ENCODE measurements around the gene SF3B1. TPM values are rescaled to one million over a fixed set of nuclear protein-coding genes. Genes with fewer than 3 reads are reported as not detected.
A peak's percentile ranks its signal among the peaks of the same experiment; 100 is the strongest.

The SF3B1 gene
- total RNA-seq, 2 donors from 2014 or later, result 308 to 356 TPM

DNA sequence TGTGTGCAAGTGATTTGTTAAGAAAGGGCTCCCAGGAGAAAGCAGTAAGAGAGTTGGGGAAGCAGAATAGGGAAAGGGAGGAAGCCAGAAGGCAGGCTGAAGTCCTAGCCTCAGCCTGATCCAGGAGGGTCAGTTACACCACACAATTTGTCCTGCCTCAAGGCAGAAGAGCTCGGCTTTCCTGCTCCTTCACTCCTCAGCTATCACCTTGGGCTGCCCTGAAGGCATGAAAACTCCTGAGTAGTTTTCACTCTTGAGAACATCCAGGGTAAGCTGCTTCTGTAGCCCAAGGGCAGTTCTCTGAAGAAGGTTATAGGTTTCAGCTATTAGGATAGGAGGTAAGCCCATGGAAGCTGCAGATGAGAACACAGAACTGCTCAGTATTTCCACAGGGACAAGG, 76.8 kb downstream of the SF3B1 start:
- H3K9me3 ChIP-seq (ENCODE audit: control insufficient read depth, low read length), result peaks cover 9% of the 10 kb centered on the region
- WGBS, 2 experiments (ENCODE audit: insufficient coverage in 1 of 2, insufficient read length in 1 of 2), result 93% methylated on average over 1 of the region's 1 CpG; no CpG with 5 or more reads in 1 of the 2 experiments
- no peak overlapping the region for H3K27ac ChIP-seq (ENCODE audit: low read depth, low read length)
- DNase-seq, result no peak
- Mint-ChIP-seq H3K27me3 (ENCODE audit: insufficient read depth) (no peaks in the 10 kb centered on the region), H3K4me1 (peaks cover 5% of the 10 kb centered on the region), H3K27ac (no peak overlapping the region), H3K4me3 (no peak overlapping the region), H3K36me3 (ENCODE audit: low read depth) (no peaks in the 10 kb centered on the region), H3K9me3 (no peaks in the 10 kb centered on the region)
- TF ChIP-seq, protein P1, sequence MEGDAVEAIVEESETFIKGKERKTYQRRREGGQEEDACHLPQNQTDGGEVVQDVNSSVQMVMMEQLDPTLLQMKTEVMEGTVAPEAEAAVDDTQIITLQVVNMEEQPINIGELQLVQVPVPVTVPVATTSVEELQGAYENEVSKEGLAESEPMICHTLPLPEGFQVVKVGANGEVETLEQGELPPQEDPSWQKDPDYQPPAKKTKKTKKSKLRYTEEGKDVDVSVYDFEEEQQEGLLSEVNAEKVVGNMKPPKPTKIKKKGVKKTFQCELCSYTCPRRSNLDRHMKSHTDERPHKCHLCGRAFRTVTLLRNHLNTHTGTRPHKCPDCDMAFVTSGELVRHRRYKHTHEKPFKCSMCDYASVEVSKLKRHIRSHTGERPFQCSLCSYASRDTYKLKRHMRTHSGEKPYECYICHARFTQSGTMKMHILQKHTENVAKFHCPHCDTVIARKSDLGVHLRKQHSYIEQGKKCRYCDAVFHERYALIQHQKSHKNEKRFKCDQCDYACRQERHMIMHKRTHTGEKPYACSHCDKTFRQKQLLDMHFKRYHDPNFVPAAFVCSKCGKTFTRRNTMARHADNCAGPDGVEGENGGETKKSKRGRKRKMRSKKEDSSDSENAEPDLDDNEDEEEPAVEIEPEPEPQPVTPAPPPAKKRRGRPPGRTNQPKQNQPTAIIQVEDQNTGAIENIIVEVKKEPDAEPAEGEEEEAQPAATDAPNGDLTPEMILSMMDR (conservative IDR thresholded peaks at IDR 0.05), result no peak
- no peak overlapping the region for H3K9ac ChIP-seq (ENCODE audit: extremely low read depth, low read length, poor library complexity, severe bottlenecking)
- no peaks in the 10 kb centered on the region for H3K36me3 ChIP-seq (ENCODE audit: control insufficient read depth, insufficient read depth, low read length)
- no peaks in the 10 kb centered on the region for H3K4me1 ChIP-seq (ENCODE audit: control insufficient read depth, insufficient read depth, low read length)
- no peaks in the 10 kb centered on the region for H3K27me3 ChIP-seq (ENCODE audit: control insufficient read depth, insufficient read depth, low read length, poor library complexity, severe bottlenecking)
- H3K4me3 ChIP-seq (ENCODE audit: low read length), result no peak overlapping the region

- no peaks in the 10 kb centered on the region for H3K36me3 ChIP-seq (ENCODE audit: control insufficient read depth, insufficient read depth, low read length)
- no peaks in the 10 kb centered on the region for H3K4me1 ChIP-seq (ENCODE audit: control insufficient read depth, insufficient read depth, low read length)
- H3K27ac Mint-ChIP-seq, result no peak overlapping the region
- no peak overlapping the region for H3K27ac ChIP-seq (ENCODE audit: low read depth, low read length)
- no peaks in the 10 kb centered on the region for H3K9me3 Mint-ChIP-seq
- 20 to 84% methylated on average over 1 to 5 of the region's 5 CpGs for WGBS, 2 experiments (ENCODE audit: insufficient coverage in 1 of 2, insufficient read length in 1 of 2)
- TF ChIP-seq, protein P1 (conservative IDR thresholded peaks at IDR 0.05), result peak; percentile 80
- no peak overlapping the region for H3K9ac ChIP-seq (ENCODE audit: extremely low read depth, low read length, poor library complexity, severe bottlenecking)
- peaks cover 5% of the 10 kb centered on the region for H3K4me1 Mint-ChIP-seq
- no peaks in the 10 kb centered on the region for H3K27me3 Mint-ChIP-seq (ENCODE audit: insufficient read depth)
- no peaks in the 10 kb centered on the region for H3K27me3 ChIP-seq (ENCODE audit: control insufficient read depth, insufficient read depth, low read length, poor library complexity, severe bottlenecking)
- DNase-seq, result peak; percentile 65
- no peak overlapping the region for H3K4me3 ChIP-seq (ENCODE audit: low read length)
- no peak overlapping the region for H3K4me3 Mint-ChIP-seq
- peaks cover 9% of the 10 kb centered on the region for H3K9me3 ChIP-seq (ENCODE audit: control insufficient read depth, low read length)
- no peaks in the 10 kb centered on the region for H3K36me3 Mint-ChIP-seq (ENCODE audit: low read depth)
Measured at GRCh38 chr2:197356136-197356535, 78.7 kb downstream of the SF3B1 start.

DNA sequence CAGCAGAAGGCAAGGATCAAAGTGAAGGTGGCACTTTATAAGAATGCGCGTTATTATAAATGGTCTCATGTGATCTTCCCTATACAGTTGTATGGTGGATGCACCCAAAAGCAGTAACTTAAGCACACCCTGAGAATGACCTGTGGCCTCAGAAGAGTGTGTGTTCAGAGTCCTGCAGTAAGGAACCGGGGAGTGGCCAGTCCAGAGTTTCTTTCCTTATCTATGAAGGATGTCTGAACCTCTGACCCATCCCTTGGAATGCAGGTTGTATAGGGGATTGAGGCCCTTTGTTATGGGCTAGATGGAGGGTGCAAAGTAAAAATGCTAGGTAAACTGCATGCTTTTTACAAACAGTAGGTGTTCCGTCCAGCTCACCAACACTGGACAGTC, 80.7 kb downstream of the SF3B1 start:
- WGBS, 2 experiments (ENCODE audit: insufficient coverage in 1 of 2, insufficient read length in 1 of 2), result 93 to 100% methylated on average over 3 to 4 of the region's 4 CpGs
- H3K4me3 ChIP-seq (ENCODE audit: low read length), result no peak overlapping the region
- H3K27me3 ChIP-seq (ENCODE audit: control insufficient read depth, insufficient read depth, low read length, poor library complexity, severe bottlenecking), result no peaks in the 10 kb centered on the region
- Mint-ChIP-seq H3K36me3 (ENCODE audit: low read depth) (no peaks in the 10 kb centered on the region), H3K27me3 (ENCODE audit: insufficient read depth) (no peaks in the 10 kb centered on the region), H3K4me3 (no peak overlapping the region), H3K9me3 (no peaks in the 10 kb centered on the region), H3K27ac (no peak overlapping the region), H3K4me1 (peaks cover 5% of the 10 kb centered on the region)
- no peaks in the 10 kb centered on the region for H3K36me3 ChIP-seq (ENCODE audit: control insufficient read depth, insufficient read depth, low read length)
- no peak for DNase-seq
- H3K9ac ChIP-seq (ENCODE audit: extremely low read depth, low read length, poor library complexity, severe bottlenecking), result no peak overlapping the region
- no peaks in the 10 kb centered on the region for H3K9me3 ChIP-seq (ENCODE audit: control insufficient read depth, low read length)
- TF ChIP-seq, protein P1 (conservative IDR thresholded peaks at IDR 0.05), result no peak
- no peak overlapping the region for H3K27ac ChIP-seq (ENCODE audit: low read depth, low read length)
- H3K4me1 ChIP-seq (ENCODE audit: control insufficient read depth, insufficient read depth, low read length), result no peaks in the 10 kb centered on the region
